Regular cardiac myocyte (primary cell): ENCODE measurements around the gene PIGR. TPM values are rescaled to one million over a fixed set of nuclear protein-coding genes. Genes with fewer than 3 reads are reported as not detected.

Source experiments
- total RNA-seq: library from RNA; depleted of rRNA; stranded (reverse); fragments of >200 nt; gene quantifications from 2 replicates; pipeline ENCODE4 v1.2.3, GENCODE V29; 2014

Gene PIGR
- total RNA-seq, result under 0.01 TPM in 2 replicates

GRCh38 chr1:206946261-206946660, at the start of gene PIGR:
PIGR (minus strand) TSS chr1:206946466; CDS start chr1:206940531, 5,935 bp downstream.

GRCh38 chr1:206970446-206970845, 24.2 kb upstream of the PIGR start, which contains the start of gene FCAMR:
FCAMR (minus strand) TSS chr1:206970460; CDS start chr1:206970125, 335 bp downstream.

GRCh38 chr1:206921772-206922265, 24.4 kb downstream of the PIGR start, which contains the start of gene FCMR:
FCMR (minus strand) TSS chr1:206921941; CDS start chr1:206921854, 87 bp downstream.

GRCh38 chr1:206897175-206897574, 49.1 kb downstream of the PIGR start, which contains the start of gene IL24:
IL24 (plus strand) TSS chr1:206897443; CDS start chr1:206897833, 390 bp downstream.

Other genes starting within 250 kb of the PIGR start
- gene IL19, start 175.7 kb downstream of the PIGR start, total RNA-seq, result 0.28 TPM in 1 of 2 replicates, not detected in the other
- not detected in 2 replicates for gene IL10, start 174.0 kb downstream of the PIGR start, total RNA-seq
- not detected in 2 replicates for gene IL20, start 80.8 kb downstream of the PIGR start, total RNA-seq
- 1.7 and 3.7 TPM in 2 replicates for gene IL24, start 49.0 kb downstream of the PIGR start, total RNA-seq
- gene FCMR, start 24.5 kb downstream of the PIGR start, total RNA-seq, result not detected in 2 replicates
- gene FCAMR, start 24.0 kb upstream of the PIGR start, total RNA-seq, result under 0.01 TPM in 1 of 2 replicates, not detected in the other
- gene C1orf116, start 86.3 kb upstream of the PIGR start, total RNA-seq, result under 0.01 TPM in 1 of 2 replicates, not detected in the other
- 7.3 and 7.9 TPM in 2 replicates for gene YOD1, start 104.7 kb upstream of the PIGR start, total RNA-seq
- 1.5 and 6.5 TPM in 2 replicates for gene PFKFB2, start 106.8 kb upstream of the PIGR start, total RNA-seq
- gene C4BPB, start 142.4 kb upstream of the PIGR start, total RNA-seq, result not detected in 2 replicates
- not detected in 2 replicates for gene C4BPA, start 157.8 kb upstream of the PIGR start, total RNA-seq